Measurements from ENCODE around the gene WTIP. TPM values are rescaled to one million over a fixed set of nuclear protein-coding genes. Genes with fewer than 3 reads are reported as not detected.

Gene WTIP
- total RNA-seq, 1 donor from 2014 or later = 14.4 TPM

GRCh38 chr19:34479396-34479795 is 2.2 kb upstream of the WTIP start:
- no peak for DNase-seq

GRCh38 chr19:34480491-34480890 is 1.1 kb upstream of the WTIP start:
- DNase-seq = no peak

DNA sequence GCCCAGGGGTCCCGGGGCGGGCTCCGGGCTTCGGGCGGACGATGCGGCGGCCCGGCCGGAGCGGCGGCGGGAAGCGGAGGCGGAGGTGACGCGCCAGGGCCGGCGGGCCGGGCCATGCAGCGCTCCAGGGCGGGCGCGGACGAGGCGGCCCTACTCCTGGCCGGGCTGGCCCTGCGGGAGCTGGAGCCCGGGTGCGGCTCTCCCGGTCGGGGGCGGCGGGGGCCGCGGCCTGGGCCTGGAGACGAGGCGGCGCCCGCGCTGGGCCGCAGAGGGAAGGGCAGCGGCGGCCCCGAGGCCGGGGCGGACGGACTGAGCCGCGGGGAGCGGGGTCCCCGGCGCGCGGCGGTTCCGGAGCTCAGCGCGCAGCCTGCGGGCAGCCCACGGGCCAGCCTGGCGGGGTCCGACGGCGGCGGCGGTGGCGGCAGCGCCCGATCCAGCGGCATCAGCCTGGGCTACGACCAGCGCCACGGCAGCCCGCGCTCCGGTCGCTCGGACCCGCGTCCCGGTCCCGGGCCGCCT is 362 bp downstream of the WTIP start:
- no peak for DNase-seq

- no peak for DNase-seq
These were observed 1.1 kb downstream of the WTIP start for GRCh38 chr19:34482380-34483250.

- DNase-seq = no peak
These were observed 2.8 kb downstream of the WTIP start for GRCh38 chr19:34484328-34484727.

GRCh38 chr19:34485831-34486230 is 4.3 kb downstream of the WTIP start:
- no peak for DNase-seq

DNA sequence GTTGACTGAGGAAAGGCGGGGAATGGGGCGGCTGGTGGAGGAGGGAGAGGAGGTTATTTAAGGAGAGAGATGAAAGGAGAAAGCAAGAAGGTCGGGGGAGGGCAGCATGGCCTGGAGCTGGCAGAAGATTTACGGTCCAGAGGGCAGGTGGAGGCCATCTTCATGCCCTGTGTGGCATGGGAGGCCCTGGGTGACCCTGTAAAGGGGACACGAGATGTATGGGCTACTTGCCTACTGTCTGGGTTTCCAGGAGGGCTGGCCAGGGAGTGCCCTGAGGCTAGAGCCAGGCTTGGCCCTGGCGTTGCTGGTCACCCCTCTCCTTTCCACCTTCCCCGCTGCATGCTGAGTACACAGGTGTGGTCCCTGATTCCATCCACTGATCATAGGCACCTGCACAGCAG is 6.1 kb downstream of the WTIP start:
- DNase-seq = no peak

DNA sequence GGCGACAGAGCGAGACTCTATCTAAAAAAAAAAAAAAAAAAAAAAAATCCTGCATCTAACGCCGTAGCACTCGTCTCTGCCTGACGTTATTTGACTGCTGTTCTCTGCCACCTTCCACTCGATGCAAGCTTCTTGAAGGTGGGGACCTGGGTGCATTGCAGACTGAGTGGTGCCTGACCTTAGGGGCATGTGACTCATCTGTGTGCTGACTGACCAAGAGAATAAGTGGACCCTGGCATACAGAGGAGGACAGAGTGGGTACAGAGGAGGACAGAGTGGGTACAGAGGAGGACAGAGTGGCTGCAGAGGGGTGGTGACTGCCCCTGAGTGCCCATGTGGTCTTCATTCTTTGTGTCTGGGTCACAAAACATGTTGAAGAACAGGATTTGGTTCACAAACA is 7.6 kb downstream of the WTIP start:
- DNase-seq = no peak

- DNase-seq = no peak
These were observed 8.7 kb downstream of the WTIP start for GRCh38 chr19:34490141-34490766.

DNA sequence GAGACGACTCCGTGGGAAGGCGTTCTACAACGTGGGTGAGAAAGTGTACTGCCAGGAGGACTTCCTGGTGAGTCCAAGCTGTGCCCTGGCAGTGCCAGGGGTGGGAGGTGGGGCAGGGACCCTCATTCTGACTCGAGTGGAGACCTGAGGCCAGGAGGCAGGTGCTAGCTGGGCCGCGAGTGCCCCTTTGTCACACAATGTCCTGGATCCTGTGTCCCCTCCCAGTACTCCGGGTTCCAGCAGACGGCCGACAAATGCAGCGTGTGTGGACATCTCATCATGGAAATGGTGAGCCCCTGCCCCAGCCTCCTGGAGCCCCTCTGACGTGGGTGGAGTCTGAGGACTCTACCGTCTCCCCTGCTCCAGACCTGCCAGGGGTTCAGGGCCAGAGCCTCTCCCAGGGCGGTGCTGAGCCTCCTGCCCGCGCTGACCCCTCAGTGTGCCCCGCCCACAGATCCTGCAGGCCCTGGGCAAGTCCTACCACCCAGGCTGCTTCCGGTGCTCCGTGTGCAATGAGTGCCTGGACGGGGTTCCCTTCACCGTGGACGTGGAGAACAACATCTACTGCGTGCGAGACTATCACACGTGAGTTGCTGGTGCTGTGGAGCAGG is 11.6 kb downstream of the WTIP start:
- DNase-seq = no peak

GRCh38 chr19:34493649-34494044 is 12.1 kb downstream of the WTIP start:
- no peak for DNase-seq

GRCh38 chr19:34494601-34495000 is 13.0 kb downstream of the WTIP start:
- no peak for DNase-seq

DNA sequence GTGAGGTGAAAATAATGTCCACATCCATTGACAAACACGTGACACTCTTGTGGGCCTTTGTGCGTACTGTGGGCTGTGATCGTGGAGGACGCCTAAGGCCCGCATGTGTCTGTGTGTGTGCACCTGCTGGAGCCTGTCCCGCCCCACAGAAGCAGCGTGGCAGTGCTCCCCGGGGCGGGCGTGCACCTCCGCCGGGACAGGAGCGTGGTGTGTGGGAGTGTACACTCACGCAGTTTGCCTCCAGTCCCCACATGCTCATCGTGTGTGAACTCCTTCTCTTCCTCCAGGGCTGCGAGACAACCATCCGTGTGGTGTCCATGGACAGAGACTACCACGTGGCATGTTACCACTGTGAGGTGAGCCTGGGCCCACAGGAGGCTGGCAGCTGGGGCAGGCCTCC is 13.9 kb downstream of the WTIP start:
- DNase-seq = no peak

DNA sequence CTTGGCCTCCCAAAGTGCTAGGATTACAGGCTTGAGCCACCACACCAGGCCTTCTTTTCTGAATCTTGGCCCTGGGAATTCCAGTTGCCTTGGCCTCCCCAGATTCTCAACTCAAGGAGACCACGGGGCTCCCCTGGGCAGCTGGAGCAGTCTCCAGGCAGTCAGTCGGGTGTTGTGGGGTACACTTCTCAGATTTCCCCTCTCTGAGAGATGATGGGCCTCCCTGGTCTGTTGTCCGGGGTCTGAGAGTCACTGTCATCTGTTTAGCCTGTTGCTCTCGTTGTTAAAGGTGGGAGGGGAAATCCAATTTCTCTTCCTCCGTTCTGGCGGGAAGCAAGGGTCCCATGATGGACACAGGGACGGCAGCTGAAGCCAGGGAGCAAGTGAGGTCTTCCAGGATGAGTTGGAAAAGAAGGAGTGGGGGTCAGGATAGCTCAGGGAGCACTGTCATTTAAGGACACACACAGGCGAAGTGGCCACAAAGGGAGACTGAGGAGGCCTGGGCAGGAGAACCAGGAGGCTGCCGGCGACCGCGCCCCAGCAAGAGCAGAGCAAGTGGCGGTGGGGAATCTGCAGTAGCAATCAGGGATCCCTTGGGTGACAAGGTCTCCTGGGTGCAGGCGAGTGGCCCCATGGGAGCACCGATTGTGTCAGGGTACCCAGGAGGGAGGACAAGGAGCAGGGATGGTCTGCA is 15.7 kb downstream of the WTIP start:
- no peak for DNase-seq

DNA sequence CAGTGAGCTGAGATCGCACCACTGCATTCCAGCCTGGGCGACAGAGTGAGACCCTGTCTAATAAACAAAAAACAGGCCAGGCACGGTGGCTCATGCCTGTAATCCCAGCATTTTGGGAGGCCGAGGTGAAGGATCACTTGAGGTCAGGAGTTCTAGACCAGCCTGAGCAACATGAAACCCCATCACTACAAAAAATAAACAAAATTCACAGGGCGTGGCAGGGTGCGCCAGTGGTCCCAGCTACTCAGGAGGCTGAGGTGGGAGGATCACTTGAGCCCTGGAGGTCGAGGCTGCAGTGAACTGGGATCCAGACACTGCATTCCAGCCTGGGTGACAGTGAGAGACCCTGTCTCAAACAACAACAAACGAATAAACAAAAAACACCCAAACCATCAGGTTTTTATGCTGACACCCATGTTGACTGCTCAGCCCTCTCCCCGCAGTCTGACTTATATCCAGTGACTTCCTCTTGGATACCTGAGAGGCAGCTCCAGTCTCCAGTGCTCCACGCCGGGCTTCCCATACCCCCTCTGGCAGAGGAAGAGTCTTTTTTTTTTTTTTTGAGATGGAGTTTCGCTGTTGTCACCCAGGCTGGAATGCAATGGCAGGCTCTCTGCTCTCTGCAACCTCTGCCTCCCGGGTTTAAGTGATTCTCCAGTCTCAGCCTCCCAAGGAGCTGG is 17.7 kb downstream of the WTIP start:
- DNase-seq = no peak

DNA sequence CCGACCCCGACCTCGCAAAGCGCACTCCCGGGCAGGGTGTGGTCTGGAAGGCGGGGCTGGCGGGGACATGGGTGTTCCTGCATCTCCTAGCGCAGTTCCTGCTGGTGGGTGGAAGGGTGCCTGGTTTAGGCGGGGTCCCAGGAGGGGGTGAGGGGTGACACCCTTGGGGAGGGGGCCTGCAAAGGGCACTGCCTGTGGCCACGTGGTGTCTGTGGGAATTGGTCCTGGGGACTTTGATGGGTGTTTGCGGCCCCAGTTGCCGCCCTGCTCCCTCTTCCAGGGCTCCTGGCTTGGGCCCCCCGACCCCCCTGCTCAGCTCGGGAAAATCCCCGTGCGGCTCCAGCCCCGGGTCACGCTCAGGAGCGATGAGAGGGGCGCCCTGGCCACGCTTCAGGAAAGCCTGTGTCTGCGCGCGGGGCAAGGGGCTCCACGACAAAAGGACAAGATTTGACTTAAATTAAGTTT is 19.1 kb downstream of the WTIP start:
- DNase-seq = no peak

DNA sequence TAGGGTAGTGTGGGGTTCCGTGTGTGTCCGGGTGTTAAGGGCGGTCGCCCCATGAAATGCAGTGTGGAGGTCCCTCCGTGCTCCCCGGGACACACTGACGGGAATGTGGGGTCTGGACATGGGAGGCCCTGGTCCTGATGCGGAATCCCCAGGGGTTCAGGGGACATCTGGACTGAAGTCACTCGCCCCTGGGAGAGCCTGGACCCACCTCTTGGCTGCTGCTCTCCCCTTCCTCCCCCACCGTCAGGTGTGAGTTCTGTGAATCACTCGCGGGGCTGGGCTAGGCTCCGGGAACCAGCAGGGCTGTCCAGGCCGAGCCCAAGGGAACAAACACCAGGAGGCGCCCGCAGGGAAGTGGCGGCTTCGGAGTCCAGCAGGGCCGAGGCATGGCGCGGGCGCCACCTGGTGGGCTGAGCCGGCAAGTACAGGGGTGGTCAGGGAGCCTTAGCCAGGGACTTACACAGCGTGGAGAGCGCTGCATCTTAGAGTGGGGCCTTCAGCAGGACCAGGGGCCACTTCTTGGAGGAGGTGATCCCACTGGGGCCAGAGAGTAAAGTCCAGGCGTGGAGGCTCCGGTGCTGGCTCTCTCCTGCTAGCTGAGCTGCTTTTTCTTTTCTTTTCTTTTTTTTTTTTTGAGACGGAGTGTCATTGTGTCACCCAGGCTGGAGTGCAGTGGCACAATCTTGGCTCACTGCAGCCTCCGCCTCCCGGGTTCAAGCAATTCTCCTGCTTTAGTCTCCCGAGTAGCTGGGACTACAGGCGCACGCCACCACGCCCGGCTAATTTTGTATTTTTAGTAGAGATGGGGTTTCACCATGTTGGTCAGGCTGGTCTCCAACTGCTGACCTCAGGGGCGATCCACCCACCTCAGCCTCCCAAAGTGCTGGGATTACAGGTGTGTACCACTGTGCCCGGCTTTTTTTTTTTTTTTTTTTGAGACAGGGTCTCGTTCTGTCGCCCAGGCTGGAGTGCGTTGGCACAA is 20.1 kb downstream of the WTIP start:
- DNase-seq = peak; percentile 64

DNA sequence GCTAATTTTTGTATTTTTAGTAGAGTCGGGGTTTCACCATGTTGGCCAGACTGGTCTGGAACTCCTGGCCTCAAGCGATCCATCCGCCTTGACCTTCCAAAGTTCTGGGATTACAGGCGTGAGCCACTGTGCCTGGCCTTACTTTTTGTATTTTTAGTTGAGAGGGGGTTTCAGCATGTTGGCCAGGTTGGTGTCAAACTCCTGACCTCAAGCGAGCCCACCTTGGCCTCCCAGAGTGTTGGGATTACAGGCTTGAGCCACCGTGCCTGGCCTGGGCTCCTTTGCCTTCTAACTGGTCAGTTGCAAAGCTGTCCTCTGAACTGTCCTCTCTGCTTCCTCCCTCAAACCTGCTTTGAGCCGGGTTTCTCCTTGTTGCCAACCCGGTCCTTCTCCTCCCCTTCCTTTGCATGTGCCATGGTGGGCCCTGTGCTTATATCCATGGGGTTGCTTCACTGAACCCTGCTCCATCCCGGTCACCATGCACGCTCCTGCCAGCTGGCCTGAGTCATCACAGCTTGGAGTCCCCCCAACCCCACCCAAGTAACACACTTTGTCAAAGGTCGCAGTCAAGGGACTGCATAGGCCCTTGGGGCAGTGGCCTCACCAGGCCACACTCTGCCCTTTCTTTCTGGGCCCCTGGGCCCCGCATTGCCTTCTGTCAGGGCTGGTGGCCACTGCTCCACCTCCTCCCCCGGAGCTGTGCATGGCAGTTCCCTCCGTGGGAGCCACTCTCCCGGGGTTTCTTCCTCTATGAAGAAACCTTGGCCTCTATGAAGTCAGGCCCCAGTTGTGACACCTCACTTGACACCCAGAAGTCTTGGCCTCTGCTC is 21.2 kb downstream of the WTIP start:
- DNase-seq = no peak

DNA sequence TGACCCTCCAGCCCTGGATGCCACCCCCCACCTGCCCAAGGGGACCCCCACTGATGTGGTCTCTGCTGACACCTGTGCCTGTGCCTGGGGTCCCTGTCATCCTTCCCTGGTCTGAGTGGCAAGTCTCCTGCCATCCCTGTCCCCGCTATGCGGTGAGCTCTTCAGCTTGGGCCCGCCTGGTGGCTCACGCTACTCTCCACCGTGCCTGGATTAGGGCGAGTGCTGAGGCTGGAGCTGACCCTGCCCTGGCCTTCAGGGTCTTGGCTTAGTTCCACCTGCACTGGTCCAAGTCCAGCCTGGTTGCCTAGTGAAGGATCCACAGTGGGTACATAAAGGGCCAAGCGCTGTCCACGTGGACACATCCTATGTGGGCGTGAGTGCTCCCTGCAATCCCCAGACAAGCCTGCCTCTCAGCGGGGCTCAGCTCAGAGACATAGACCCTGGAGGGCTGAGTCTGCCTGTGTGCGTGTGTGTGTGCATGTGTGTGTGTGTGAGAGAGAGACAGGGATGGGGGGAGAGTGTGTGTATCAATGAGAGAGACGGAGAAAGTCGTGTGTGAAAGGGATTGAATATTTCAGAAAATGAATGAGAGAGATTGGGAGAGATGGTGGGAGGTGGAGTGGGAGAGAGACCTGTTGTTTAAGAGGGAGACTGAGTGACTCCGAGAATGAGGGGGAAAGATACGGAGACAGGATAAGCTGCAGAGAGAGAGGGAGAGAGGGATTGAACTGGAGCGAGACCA is 22.1 kb downstream of the WTIP start:
- DNase-seq = no peak

Data from skin of body (tissue), 2 donors.